ENCODE measurements around the gene ABCA3. TPM values are rescaled to one million over a fixed set of nuclear protein-coding genes. Genes with fewer than 3 reads are reported as not detected.

ABCA3 gene
- polyA plus RNA-seq, 4 donors: 1.1 to 4.7 (median 1.8) TPM

- H3K27me3 ChIP-seq (ENCODE audit: control insufficient read depth in 3 of 3, insufficient read depth in 3 of 3, low read length in 3 of 3): peaks cover 2 to 30% (median 6%) of the 10 kb centered on the region in 3 donors
- peaks cover 0 to 30% (median 0%) of the 10 kb centered on the region in 3 donors for H3K4me1 ChIP-seq (ENCODE audit: control insufficient read depth in 3 of 3, insufficient read depth in 2 of 3, low read depth in 1 of 3, low read length in 2 of 3)
- H3K9me3 ChIP-seq (ENCODE audit: control insufficient read depth in 2 of 2, insufficient read depth in 1 of 2, low read depth in 1 of 2, low read length in 1 of 2): no peaks in the 10 kb centered on the region
- H3K27ac ChIP-seq (ENCODE audit: low read depth in 1 of 3, low read length in 2 of 3): no peak overlapping the region
- peaks cover 6 to 74% (median 15%) of the 10 kb centered on the region in 3 donors for H3K36me3 ChIP-seq (ENCODE audit: control insufficient read depth in 3 of 3, insufficient read depth in 2 of 3, low read depth in 1 of 3, low read length in 3 of 3)
- DNase-seq (peak in 1 of 2 donors; percentile 50), FAIRE-seq (no peak)
- H3K4me3 ChIP-seq (ENCODE audit: low read depth in 1 of 3, low read length in 3 of 3): no peak overlapping the region
- 22 to 48% (median 32%) methylated on average over 15 to 18 of the region's 18 CpGs for WGBS, 3 donors
These were observed 102.2 kb downstream of the ABCA3 start for GRCh38 chr16:2238150-2238837.

GRCh38 chr16:2237493-2238149 lies 102.9 kb downstream of the ABCA3 start:
- H3K36me3 ChIP-seq (ENCODE audit: control insufficient read depth in 3 of 3, insufficient read depth in 2 of 3, low read depth in 1 of 3, low read length in 3 of 3): peaks cover 6 to 74% (median 18%) of the 10 kb centered on the region in 3 donors

GRCh38 chr16:2237102-2237482 lies 103.4 kb downstream of the ABCA3 start:
- FAIRE-seq (no peak), DNase-seq (peak in 1 of 2 donors; percentile 31)
- Histone ChIP-seq H3K4me1 (ENCODE audit: control insufficient read depth in 3 of 3, insufficient read depth in 2 of 3, low read depth in 1 of 3, low read length in 2 of 3) (peaks cover 0 to 30% (median 0%) of the 10 kb centered on the region in 3 donors), H3K9me3 (ENCODE audit: control insufficient read depth in 2 of 2, insufficient read depth in 1 of 2, low read depth in 1 of 2, low read length in 1 of 2) (no peaks in the 10 kb centered on the region), H3K27me3 (ENCODE audit: control insufficient read depth in 3 of 3, insufficient read depth in 3 of 3, low read length in 3 of 3) (peaks cover 2 to 30% (median 6%) of the 10 kb centered on the region in 3 donors), H3K36me3 (ENCODE audit: control insufficient read depth in 3 of 3, insufficient read depth in 2 of 3, low read depth in 1 of 3, low read length in 3 of 3) (peaks cover 6 to 74% (median 23%) of the 10 kb centered on the region in 3 donors), H3K27ac (ENCODE audit: low read depth in 1 of 3, low read length in 2 of 3) (no peak overlapping the region), H3K4me3 (ENCODE audit: low read depth in 1 of 3, low read length in 3 of 3) (peak overlapping the region in 2 of 3 donors; percentile 15 to 16)
- 5 to 11% (median 5%) methylated on average over 33 to 40 of the region's 40 CpGs for WGBS, 3 donors

More at GRCh38 chr16:2237493-2238149, 102.9 kb downstream of the ABCA3 start:
- Histone ChIP-seq H3K9me3 (ENCODE audit: control insufficient read depth in 2 of 2, insufficient read depth in 1 of 2, low read depth in 1 of 2, low read length in 1 of 2) (no peaks in the 10 kb centered on the region), H3K27ac (ENCODE audit: low read depth in 1 of 3, low read length in 2 of 3) (no peak overlapping the region), H3K4me3 (ENCODE audit: low read depth in 1 of 3, low read length in 3 of 3) (no peak overlapping the region), H3K4me1 (ENCODE audit: control insufficient read depth in 3 of 3, insufficient read depth in 2 of 3, low read depth in 1 of 3, low read length in 2 of 3) (peaks cover 0 to 30% (median 0%) of the 10 kb centered on the region in 3 donors), H3K27me3 (ENCODE audit: control insufficient read depth in 3 of 3, insufficient read depth in 3 of 3, low read length in 3 of 3) (peaks cover 2 to 30% (median 6%) of the 10 kb centered on the region in 3 donors)
- FAIRE-seq (no peak), DNase-seq (peak in 1 of 2 donors; percentile 47)
- WGBS, 3 donors: 9 to 15% (median 14%) methylated on average over 62 to 65 of the region's 65 CpGs

- no peak for FAIRE-seq
- DNase-seq: peak in 1 of 2 donors; percentile 42
- Histone ChIP-seq H3K9me3 (ENCODE audit: control insufficient read depth in 2 of 2, insufficient read depth in 1 of 2, low read depth in 1 of 2, low read length in 1 of 2) (no peaks in the 10 kb centered on the region), H3K27me3 (ENCODE audit: control insufficient read depth in 3 of 3, insufficient read depth in 3 of 3, low read length in 3 of 3) (peaks cover 2 to 30% (median 6%) of the 10 kb centered on the region in 3 donors), H3K27ac (ENCODE audit: low read depth in 1 of 3, low read length in 2 of 3) (no peak within 1 kb of the TSS), H3K4me3 (ENCODE audit: low read depth in 1 of 3, low read length in 3 of 3) (peak within 1 kb of the TSS in 2 of 3 donors; percentile 15 to 16), H3K4me1 (ENCODE audit: control insufficient read depth in 3 of 3, insufficient read depth in 2 of 3, low read depth in 1 of 3, low read length in 2 of 3) (peaks cover 0 to 30% (median 0%) of the 10 kb centered on the region in 3 donors), H3K36me3 (ENCODE audit: control insufficient read depth in 3 of 3, insufficient read depth in 2 of 3, low read depth in 1 of 3, low read length in 3 of 3) (peaks cover 6 to 79% (median 24%) of the 10 kb centered on the region in 3 donors)
- WGBS, 3 donors: 6 to 10% (median 9%) methylated on average over 41 to 64 of the region's 64 CpGs
These were observed 104.0 kb downstream of the ABCA3 start, which contains the start of gene DNASE1L2 for GRCh38 chr16:2236337-2237101. Gene DNASE1L2 (plus strand): TSS chr16:2236444. CDS start chr16:2236817, 373 bp downstream.

GRCh38 chr16:2235695-2236336 lies 104.7 kb downstream of the ABCA3 start:
- no peak for FAIRE-seq
- H3K36me3 ChIP-seq (ENCODE audit: control insufficient read depth in 3 of 3, insufficient read depth in 2 of 3, low read depth in 1 of 3, low read length in 3 of 3): peaks cover 6 to 82% (median 27%) of the 10 kb centered on the region in 3 donors
- 20 to 62% (median 36%) methylated on average over 18 to 19 of the region's 19 CpGs for WGBS, 3 donors
- H3K27me3 ChIP-seq (ENCODE audit: control insufficient read depth in 3 of 3, insufficient read depth in 3 of 3, low read length in 3 of 3): peaks cover 2 to 30% (median 6%) of the 10 kb centered on the region in 3 donors
- H3K27ac ChIP-seq (ENCODE audit: low read depth in 1 of 3, low read length in 2 of 3): no peak overlapping the region
- DNase-seq: no peak
- no peaks in the 10 kb centered on the region for H3K9me3 ChIP-seq (ENCODE audit: control insufficient read depth in 2 of 2, insufficient read depth in 1 of 2, low read depth in 1 of 2, low read length in 1 of 2)
- H3K4me3 ChIP-seq (ENCODE audit: low read depth in 1 of 3, low read length in 3 of 3): no peak overlapping the region
- H3K4me1 ChIP-seq (ENCODE audit: control insufficient read depth in 3 of 3, insufficient read depth in 2 of 3, low read depth in 1 of 3, low read length in 2 of 3): peaks cover 0 to 30% (median 0%) of the 10 kb centered on the region in 3 donors

- FAIRE-seq: no peak
- peaks cover 2 to 30% (median 6%) of the 10 kb centered on the region in 3 donors for H3K27me3 ChIP-seq (ENCODE audit: control insufficient read depth in 3 of 3, insufficient read depth in 3 of 3, low read length in 3 of 3)
- H3K9me3 ChIP-seq (ENCODE audit: control insufficient read depth in 2 of 2, insufficient read depth in 1 of 2, low read depth in 1 of 2, low read length in 1 of 2): no peaks in the 10 kb centered on the region
- no peak for DNase-seq
- H3K4me1 ChIP-seq (ENCODE audit: control insufficient read depth in 3 of 3, insufficient read depth in 2 of 3, low read depth in 1 of 3, low read length in 2 of 3): peaks cover 0 to 30% (median 0%) of the 10 kb centered on the region in 3 donors
- peaks cover 6 to 82% (median 27%) of the 10 kb centered on the region in 3 donors for H3K36me3 ChIP-seq (ENCODE audit: control insufficient read depth in 3 of 3, insufficient read depth in 2 of 3, low read depth in 1 of 3, low read length in 3 of 3)
- H3K27ac ChIP-seq (ENCODE audit: low read depth in 1 of 3, low read length in 2 of 3): no peak overlapping the region
- WGBS, 3 donors: 90 to 94% (median 92%) methylated on average over 25 to 28 of the region's 28 CpGs
- no peak overlapping the region for H3K4me3 ChIP-seq (ENCODE audit: low read depth in 1 of 3, low read length in 3 of 3)
These were observed 105.3 kb downstream of the ABCA3 start for GRCh38 chr16:2235234-2235651.

GRCh38 chr16:2234813-2235170 lies 105.7 kb downstream of the ABCA3 start:
- DNase-seq: no peak
- WGBS, 3 donors: 87 to 94% (median 89%) methylated on average over 12 to 18 of the region's 18 CpGs
- Histone ChIP-seq H3K27ac (ENCODE audit: low read depth in 1 of 3, low read length in 2 of 3) (no peak overlapping the region), H3K9me3 (ENCODE audit: control insufficient read depth in 2 of 2, insufficient read depth in 1 of 2, low read depth in 1 of 2, low read length in 1 of 2) (no peaks in the 10 kb centered on the region), H3K27me3 (ENCODE audit: control insufficient read depth in 3 of 3, insufficient read depth in 3 of 3, low read length in 3 of 3) (peaks cover 2 to 30% (median 6%) of the 10 kb centered on the region in 3 donors), H3K36me3 (ENCODE audit: control insufficient read depth in 3 of 3, insufficient read depth in 2 of 3, low read depth in 1 of 3, low read length in 3 of 3) (peaks cover 8 to 82% (median 27%) of the 10 kb centered on the region in 3 donors), H3K4me3 (ENCODE audit: low read depth in 1 of 3, low read length in 3 of 3) (no peak overlapping the region), H3K4me1 (ENCODE audit: control insufficient read depth in 3 of 3, insufficient read depth in 2 of 3, low read depth in 1 of 3, low read length in 2 of 3) (peaks cover 0 to 30% (median 0%) of the 10 kb centered on the region in 3 donors)
- FAIRE-seq: no peak

Data from small intestine (tissue), 7 donors.